ENCODE data around the gene GTF2F2. TPM values are rescaled to one million over a fixed set of nuclear protein-coding genes. Genes with fewer than 3 reads are reported as not detected.

The GTF2F2 gene
- total RNA-seq, 1 experiment from 2014 or later, result 40.1 TPM

GRCh38 chr13:45108716-45109101 is 11.6 kb upstream of the GTF2F2 start:
- ChIA-PET RAD21 (ENCODE audit: low non-redundant PET in 1 of 2, low total read pairs in 2 of 2, uncharacterized antibody in 2 of 2, unreplicated experiment in 2 of 2) (no interaction called here), POLR2A (no interaction called here), CTCF (no interaction called here)
- Histone ChIP-seq H3K9me3 (ENCODE audit: control insufficient read depth in 1 of 2, insufficient read depth in 1 of 2, low read depth in 1 of 2, low read length in 2 of 2) (no peaks in the 10 kb centered on the region), H3K9ac (ENCODE audit: low read length) (no peak overlapping the region), H2AFZ (ENCODE audit: low read depth, low read length, poor library complexity, severe bottlenecking) (no peak overlapping the region), H3K27ac (ENCODE audit: low read depth, low read length) (no peak overlapping the region), H3K27me3 (ENCODE audit: insufficient read depth, low read length) (no peaks in the 10 kb centered on the region), H4K20me1 (ENCODE audit: insufficient read depth) (no peaks in the 10 kb centered on the region), H3K79me2 (ENCODE audit: insufficient read depth, low read length) (no peaks in the 10 kb centered on the region), H3K4me3 (replicated peaks in 1 of 2; ENCODE audit: low read depth in 1 of 2, low read length in 2 of 2) (no peak overlapping the region), H3K9me2 (ENCODE audit: insufficient read depth) (no peaks in the 10 kb centered on the region), H3K4me1 (ENCODE audit: control insufficient read depth in 1 of 2, insufficient read depth in 2 of 2, low read length in 2 of 2) (no peaks in the 10 kb centered on the region), H3K4me2 (ENCODE audit: low read length) (no peak overlapping the region), H3K36me3 (ENCODE audit: control insufficient read depth in 1 of 2, insufficient read depth in 2 of 2, low read length in 2 of 2) (no peaks in the 10 kb centered on the region)
- DNase-seq (ENCODE audit: low read depth, low spot score), result no peak
- no TSS peak for BruUV-seq (replicated peaks)
- TF ChIP-seq CTCF (IDR thresholded peaks at IDR 0.05 in 2 of 3, conservative IDR thresholded peaks at IDR 0.05 in 1 of 3; ENCODE audit: borderline replicate concordance in 1 of 3, insufficient read depth in 1 of 3, low read depth in 2 of 3, low read length in 2 of 3) (no peak), SIN3A (IDR thresholded peaks at IDR 0.05; ENCODE audit: low read depth) (no peak), EZH2 (IDR thresholded peaks at IDR 0.05) (no peak), ELF1 (IDR thresholded peaks at IDR 0.05; ENCODE audit: borderline replicate concordance, low read depth) (no peak), ZNF274 (IDR thresholded peaks at IDR 0.05; ENCODE audit: low read depth, low read length) (no peak), CBX3 (IDR thresholded peaks at IDR 0.05; ENCODE audit: low read depth) (no peak), REST (IDR thresholded peaks at IDR 0.05; ENCODE audit: low read depth) (no peak), EGR1 (IDR thresholded peaks at IDR 0.05; ENCODE audit: low read depth) (no peak), ZFX (IDR thresholded peaks at IDR 0.05) (no peak), EZH2phosphoT487 (IDR thresholded peaks at IDR 0.05; ENCODE audit: borderline replicate concordance) (no peak), POLR2A (IDR thresholded peaks at IDR 0.05; ENCODE audit: borderline replicate concordance, extremely low read depth, insufficient read depth, insufficient read length) (no peak), CEBPB (IDR thresholded peaks at IDR 0.05; ENCODE audit: low read depth) (no peak), JUND (IDR thresholded peaks at IDR 0.05) (no peak), POLR2AphosphoS5 (IDR thresholded peaks at IDR 0.05; ENCODE audit: low read depth, low read length) (no peak), ZBTB33 (IDR thresholded peaks at IDR 0.05; ENCODE audit: extremely low read depth, insufficient replicate concordance, low read length) (no peak), SRF (IDR thresholded peaks at IDR 0.05; ENCODE audit: low read depth) (no peak), FOSL1 (IDR thresholded peaks at IDR 0.05; ENCODE audit: low read depth) (no peak), YY1 (IDR thresholded peaks at IDR 0.05; ENCODE audit: extremely low read depth, insufficient replicate concordance, low read depth, low read length) (no peak), RAD21 (IDR thresholded peaks at IDR 0.05; ENCODE audit: low read depth) (no peak), MAX (IDR thresholded peaks at IDR 0.05) (no peak)
- no peak for ATAC-seq
- intact Hi-C loops (cut with micrococcal nuclease), result no loop called here

Measured in HCT116 (cell line).